ENCODE data around the gene NCK2.

GRCh38 chr2:105771836-105772235, 27.1 kb downstream of the NCK2 start:
- TF ChIP-seq POLR2AphosphoS5 (IDR thresholded peaks at IDR 0.05; ENCODE audit: insufficient read depth in 1 of 2, low read depth in 1 of 2) (no peak), CTCF (IDR thresholded peaks at IDR 0.05) (no peak), POLR2A (IDR thresholded peaks at IDR 0.05) (no peak)

Data from vagina (tissue), 2 donors.